NCI-H524 treated with DMSO at 0.1 percent for 48 hours (cell line): ENCODE results near the gene LYPLAL1.
"Not testable (repeated sequence)": the region's sequence is repeated elsewhere in the genome, so short reads cannot be mapped to it uniquely, and the experiment has no call there.

Experiments used
- DNase-seq: peaks from one replicate; lab custom pipeline; 2025; lab: John Stamatoyannopoulos, UW

LYPLAL1 gene

DNA sequence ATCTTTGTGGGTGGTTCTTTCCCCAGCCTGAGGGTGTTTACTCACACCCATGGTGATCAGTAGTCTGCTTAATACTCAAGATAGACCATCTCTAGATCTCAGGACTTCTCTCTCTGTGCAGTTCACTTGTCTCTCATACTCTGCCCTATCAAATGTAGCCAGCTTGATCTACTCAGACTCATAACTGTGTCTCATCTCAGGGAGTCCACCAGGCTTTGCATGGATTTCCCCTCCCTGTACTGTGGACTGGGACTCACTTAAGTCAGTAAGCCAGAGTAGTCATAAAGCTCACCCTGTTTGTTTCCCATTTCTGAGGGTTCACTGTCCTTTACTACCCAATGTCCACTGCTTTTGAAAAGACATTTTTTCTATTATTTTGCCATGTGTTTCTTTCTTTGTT lies 41.8 kb downstream of the LYPLAL1 start:
- no peak for DNase-seq

DNA sequence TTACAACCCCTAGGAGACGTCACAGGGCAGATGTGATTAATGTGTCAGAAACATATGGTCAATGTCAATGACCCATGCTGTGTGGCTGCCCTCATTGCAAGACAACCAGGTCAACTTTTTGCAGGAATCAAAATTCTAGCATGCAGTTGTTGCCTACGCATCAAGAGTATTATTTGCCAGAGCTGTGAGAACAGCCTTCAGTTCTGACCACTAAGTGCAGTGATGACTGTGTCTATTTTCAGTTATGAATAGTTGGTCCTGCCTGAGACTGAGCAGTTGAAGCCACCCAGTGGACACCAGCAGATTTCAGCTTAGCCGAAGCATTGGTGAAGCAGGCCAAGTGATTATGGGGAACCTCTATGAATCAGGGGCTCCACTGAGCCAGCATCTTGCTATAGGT lies 47.3 kb downstream of the LYPLAL1 start:
- DNase-seq: no peak

DNA sequence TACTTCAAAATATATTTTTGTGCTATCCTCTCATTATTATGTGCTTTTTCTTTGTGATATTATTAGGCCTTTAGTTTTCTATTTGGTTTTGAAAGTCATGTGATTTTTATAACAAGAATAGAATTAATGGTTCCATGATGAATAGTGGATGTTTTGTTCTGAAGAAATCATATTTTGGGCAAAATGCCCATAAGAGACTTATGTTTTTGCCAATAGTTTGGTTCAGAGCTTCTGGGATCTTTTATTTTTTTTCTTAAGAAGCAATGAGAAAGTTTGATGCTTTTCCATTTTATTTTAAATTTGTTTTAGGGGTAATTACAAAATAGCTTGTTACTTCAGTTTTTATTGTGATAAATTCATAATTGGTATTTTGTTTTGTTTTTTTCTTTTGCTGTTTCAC lies 49.8 kb downstream of the LYPLAL1 start:
- no peak for DNase-seq

DNA sequence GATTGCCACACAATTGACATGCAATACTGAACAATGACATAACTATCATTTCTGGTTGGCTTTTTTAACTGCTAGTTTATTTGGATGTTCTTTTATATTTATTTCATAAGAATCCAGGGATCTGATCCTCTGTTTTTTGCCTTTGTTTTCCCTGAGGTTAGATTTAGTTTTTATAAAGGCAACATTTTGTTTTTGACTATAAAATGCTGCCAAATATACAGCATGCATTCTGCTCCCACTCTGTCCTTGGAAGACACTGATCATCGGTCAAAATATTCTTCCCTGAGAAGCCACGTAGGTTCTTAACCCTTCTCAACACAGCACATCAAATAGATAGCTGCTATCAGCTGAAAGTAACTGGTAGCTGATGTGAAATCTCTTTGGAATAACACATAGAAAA lies 52.5 kb downstream of the LYPLAL1 start:
- DNase-seq: no peak

DNA sequence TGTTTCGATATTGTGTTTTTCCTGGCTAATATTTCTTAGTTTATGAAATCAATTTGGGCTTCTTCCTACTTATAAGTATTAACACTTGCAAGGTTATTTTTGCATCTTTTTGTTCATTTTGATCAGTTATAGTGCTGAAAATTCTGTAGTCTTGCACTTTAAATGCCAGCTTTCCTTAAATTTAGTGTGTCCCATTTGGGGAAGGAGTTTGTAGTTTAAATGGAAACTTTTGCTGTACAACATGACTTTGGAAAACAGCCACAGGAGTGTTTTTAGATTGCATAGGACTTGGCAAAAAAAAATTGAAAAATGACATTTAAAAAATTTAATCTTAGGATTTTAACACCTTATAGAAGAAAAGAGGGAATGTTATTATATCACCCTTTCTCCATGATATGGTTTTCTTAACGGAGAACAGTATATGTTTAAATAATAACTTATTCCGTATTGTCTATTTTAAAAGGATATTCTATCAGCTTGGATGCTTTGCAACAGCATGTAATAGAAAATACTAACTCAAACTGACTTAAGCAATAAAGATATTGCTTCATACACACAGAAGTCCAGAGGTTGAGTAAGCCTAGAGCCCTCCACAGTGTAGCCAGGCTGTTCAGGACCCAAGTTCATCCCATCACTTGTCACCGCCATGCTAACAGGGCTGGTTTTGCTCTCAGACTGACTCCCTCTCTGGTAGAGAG lies 53.8 kb downstream of the LYPLAL1 start:
- DNase-seq: no peak

DNA sequence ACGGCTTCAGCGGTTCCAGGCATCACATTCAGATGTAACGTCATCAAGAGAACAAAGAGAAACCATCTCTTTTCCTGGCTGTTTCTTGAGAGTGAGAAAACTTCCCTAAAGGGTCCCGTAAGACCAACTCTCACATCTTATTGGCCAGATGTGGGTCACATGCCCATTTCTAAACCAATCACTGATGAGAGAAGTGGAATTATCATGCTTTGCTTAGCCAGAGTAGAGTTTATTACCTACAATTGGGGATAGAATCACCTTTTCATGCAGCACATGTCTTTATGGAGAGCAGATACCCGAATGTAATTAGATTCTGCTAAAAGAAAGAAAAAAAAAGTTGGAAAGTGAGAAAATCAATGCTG lies 54.4 kb downstream of the LYPLAL1 start:
- no peak for DNase-seq

DNA sequence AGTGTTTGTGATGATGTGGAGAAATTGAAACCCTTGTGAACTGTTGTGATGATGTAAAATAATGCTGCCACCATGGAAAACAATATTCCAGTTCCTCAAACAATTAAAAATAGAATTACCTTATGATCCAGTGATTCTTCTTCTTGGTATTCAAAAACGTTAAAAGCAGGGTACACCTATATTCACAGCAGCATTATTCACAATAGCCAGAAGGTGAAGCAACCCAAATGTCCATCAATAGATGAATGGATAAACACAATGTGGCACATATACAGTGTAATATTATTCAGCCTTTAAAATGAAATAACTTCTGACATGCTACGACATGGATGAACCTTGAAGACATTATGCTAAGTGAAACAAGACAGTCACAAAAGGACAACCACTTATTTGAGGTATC lies 59.2 kb downstream of the LYPLAL1 start:
- DNase-seq: no peak

DNA sequence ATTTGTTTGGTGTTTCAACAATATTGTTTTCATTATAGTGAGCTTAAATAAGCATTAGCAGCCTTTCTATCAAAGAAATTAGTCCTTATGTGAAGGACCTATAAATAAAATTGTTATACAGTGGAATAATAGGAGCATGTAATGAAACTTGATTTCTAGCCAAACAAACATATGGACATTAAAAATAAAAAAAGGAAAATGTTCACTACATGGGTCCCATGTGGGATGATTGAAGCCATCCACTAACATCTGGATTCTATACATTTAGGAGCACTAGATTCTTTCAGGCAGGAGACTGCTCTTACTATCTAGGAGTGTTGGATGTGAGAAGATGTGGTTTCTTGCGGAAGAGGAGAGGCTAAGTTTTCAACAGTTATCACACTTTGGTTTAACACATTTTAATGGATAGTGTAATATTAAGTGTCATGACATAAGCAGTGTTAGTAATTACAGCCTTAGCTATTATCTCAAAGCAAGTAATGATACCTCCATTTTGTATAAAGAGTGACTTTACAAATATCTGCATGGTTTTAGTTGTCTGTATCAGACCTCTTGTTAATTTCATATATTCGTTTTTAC lies 62.3 kb downstream of the LYPLAL1 start:
- no peak for DNase-seq

DNA sequence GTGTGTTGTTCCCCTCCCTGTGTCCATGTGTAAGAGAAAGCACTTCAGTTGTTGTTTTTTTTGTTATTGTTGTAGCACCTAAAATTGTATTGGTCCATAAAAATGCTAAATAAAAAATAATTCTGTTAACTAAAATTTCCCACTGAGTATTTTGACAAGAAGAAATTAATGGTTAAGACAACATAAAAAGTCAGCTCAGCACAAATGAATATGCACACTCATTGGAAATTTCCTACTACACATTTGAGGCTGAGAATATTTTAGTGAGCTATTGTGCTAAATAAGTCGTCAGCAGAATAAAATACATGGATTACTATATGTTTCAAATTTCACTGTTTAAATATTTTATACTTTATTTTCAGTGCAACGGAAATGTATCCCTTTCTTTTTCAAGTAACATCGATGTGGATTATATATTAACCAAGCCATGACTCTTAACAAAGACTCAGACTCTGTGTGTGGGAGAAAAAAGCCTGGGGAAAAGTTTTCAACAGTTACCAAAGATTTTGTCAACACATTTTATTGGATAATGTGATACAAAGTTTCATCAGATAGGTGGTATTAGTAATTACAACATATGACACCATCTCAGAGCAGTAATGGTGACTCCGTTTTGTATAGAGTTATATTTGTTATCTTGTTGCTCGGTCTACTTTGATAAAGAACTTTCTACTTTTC lies 63.4 kb downstream of the LYPLAL1 start:
- no peak for DNase-seq

DNA sequence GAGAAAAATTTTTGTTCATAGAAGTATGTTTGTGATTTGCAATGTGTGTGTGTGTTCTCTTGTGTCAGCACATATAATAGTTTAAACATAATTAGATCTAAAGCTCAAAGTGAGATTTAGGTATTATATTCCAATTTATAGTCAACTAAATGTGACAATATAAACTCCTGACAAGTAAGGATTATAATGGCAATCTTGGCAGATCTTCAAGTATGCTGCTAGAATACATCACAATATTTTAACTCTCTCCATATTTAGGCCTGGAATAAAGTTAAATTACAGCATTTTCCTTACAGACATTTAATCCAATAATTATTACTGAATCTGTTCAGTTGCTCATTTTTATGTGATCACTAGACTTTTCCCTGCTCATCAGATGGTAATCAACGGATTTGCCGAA lies 65.8 kb downstream of the LYPLAL1 start:
- DNase-seq: no peak

DNA sequence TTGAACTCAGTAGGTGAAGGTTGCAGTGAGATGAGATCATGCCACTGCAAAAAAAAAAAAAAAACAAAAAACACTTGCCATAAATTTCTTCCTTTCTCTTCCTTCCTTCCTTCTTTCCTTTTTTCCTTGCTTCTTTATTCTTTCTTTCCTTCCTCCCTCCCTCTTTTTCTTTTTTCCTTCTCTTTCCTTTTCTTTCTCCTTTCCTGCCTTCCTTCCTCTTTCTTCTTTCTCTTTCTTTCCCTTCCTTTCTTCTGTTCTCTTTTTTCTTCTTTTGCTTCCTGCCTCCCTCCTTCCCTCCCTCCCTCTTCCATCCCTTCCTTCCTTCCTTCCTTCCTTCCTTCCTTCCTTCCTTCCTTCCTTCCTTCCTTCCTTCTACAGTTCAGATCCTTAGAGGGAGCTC lies 71.2 kb downstream of the LYPLAL1 start:
- no peak for DNase-seq

DNA sequence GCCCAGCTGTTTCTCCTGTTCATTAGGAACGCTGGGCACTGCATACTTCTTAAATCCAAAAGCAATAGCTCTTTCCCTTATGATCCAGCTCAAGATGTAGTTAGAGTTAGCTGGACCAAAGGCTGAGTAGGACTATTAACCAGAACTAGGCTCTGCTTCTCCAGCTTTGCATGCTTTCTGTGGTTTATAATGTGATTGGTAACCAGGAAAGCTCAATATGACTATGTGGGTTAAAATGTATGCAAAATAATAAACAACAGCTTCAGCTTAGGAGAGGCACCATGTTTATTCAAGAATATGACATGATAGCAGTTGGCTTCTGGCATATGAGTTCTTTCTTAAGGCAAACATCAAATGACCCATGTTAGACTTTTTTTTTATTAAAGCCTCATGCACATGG lies 73.8 kb downstream of the LYPLAL1 start:
- DNase-seq: no peak

DNA sequence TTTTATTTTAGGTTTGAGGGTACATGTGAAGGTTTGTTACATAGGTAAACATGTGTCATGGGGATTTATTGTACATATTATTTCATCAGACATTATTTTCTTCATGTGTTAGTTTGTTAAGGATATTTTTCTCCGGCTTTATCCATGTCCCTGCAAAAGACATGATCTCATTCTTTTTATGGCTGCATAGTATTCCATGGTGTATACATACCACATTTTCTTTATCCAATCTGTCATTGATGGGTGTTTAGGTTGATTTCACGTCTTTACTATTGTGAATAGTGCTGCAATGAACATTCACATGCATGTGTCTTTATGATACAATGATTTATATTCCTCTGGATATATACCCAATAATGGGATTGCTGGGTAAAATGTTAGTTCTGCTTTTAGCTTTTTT lies 76.8 kb downstream of the LYPLAL1 start:
- not testable (repeated sequence) for DNase-seq

DNA sequence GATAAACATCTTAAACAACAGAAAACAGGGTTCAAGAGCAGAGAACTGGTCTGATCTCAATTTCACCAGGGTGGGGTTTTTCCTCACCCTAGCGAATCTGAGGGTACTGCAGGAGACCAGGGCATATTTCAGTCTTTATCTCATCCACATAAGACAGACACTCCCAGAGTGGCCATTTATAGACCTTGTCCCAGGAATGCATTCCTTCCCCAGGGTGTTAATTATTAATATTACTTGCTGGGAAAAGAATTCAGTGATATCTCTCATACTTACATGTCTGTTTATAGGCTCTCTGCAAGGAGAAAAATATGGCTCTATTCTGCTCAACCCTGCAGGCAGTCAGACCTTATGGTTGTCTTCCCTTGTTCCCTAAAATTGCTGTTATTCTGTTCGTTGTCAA lies 84.1 kb downstream of the LYPLAL1 start:
- DNase-seq: no peak

DNA sequence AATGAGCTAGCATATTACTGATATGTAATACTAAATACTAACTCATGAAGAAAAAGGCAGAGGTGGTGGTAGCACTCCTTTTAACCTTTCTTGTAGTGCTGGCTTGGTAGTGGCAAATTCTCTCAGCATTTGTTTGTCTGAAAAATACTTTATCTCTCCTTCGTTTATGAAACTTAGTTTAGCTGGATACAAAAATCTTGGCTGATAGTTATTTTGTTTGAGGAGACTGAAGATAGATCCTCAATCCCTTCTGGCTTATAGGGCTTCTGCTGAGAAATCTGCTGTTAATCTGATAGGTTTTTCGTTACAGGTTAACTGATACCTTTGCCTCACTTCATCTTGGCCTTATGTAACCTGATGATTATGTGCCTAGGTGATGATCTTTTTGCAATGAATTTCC lies 87.8 kb downstream of the LYPLAL1 start:
- DNase-seq: no peak
